ENCODE data around the gene BRF1.
A peak's percentile ranks its signal among the peaks of the same experiment; 100 is the strongest.

BRF1 gene

GRCh38 chr14:105187935-105188524, 112.8 kb downstream of the BRF1 start:
- DNase-seq, result peak; percentile 63

GRCh38 chr14:105187116-105187515, 113.7 kb downstream of the BRF1 start:
- DNase-seq, result no peak

GRCh38 chr14:105185973-105186372, 114.8 kb downstream of the BRF1 start:
- DNase-seq, result no peak

- DNase-seq, result no peak
Observed at GRCh38 chr14:105185001-105185400, 115.8 kb downstream of the BRF1 start.

- no peak for DNase-seq
Observed at GRCh38 chr14:105184461-105184860, 116.3 kb downstream of the BRF1 start.

- DNase-seq, result no peak
Observed at GRCh38 chr14:105182296-105183020, 118.3 kb downstream of the BRF1 start.

GRCh38 chr14:105181549-105182295, 119.1 kb downstream of the BRF1 start:
- DNase-seq, result no peak

GRCh38 chr14:105180592-105181548, 119.9 kb downstream of the BRF1 start, which contains the start of gene NUDT14:
Gene NUDT14 (minus strand): TSS chr14:105181312. CDS start chr14:105181209, 103 bp downstream.
- no peak for DNase-seq

GRCh38 chr14:105179191-105179590, 121.6 kb downstream of the BRF1 start:
- DNase-seq, result no peak

GRCh38 chr14:105178868-105179140, 122.0 kb downstream of the BRF1 start:
- DNase-seq, result no peak

GRCh38 chr14:105178069-105178867, 122.5 kb downstream of the BRF1 start:
- no peak for DNase-seq

GRCh38 chr14:105177082-105177481, 123.7 kb downstream of the BRF1 start:
- peak; percentile 38 for DNase-seq

- DNase-seq, result no peak
Observed at GRCh38 chr14:105176513-105176912, 124.3 kb downstream of the BRF1 start.

- no peak for DNase-seq
Observed at GRCh38 chr14:105173901-105174894, 126.6 kb downstream of the BRF1 start.

GRCh38 chr14:105173145-105173544, 127.7 kb downstream of the BRF1 start:
- no peak for DNase-seq

- DNase-seq, result no peak
Observed at GRCh38 chr14:105172476-105172875, 128.3 kb downstream of the BRF1 start.

- DNase-seq, result peak; percentile 45
Observed at GRCh38 chr14:105171004-105171673, 129.7 kb downstream of the BRF1 start.

GRCh38 chr14:105169776-105170655, 130.8 kb downstream of the BRF1 start:
- no peak for DNase-seq

- DNase-seq, result no peak
Observed at GRCh38 chr14:105168979-105169507, 131.8 kb downstream of the BRF1 start.

Data from SHP77 treated with DMSO at 0.1 percent for 48 hours (cell line).